ENCODE results near the gene GRK4.

DNA sequence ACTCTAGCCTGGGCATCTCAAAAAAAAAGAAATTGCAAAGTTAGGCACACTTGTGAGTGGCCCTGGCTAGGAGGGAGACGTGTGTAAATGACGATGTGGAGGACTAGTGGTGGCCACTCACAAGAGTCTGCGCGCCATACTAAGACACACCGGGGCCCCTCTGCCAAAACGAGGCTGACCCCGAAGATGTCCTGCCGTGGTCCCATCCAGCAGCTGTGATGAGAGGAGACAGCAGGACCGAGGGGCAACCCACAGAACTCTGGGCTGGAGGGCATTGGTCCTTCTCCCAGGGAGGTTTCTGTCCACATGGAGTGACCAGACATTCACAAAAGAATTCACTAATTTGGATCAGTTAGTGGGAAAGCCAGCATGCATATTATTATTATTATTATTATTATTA, 47.6 kb upstream of the GRK4 start:
- TF ChIP-seq, protein P1, sequence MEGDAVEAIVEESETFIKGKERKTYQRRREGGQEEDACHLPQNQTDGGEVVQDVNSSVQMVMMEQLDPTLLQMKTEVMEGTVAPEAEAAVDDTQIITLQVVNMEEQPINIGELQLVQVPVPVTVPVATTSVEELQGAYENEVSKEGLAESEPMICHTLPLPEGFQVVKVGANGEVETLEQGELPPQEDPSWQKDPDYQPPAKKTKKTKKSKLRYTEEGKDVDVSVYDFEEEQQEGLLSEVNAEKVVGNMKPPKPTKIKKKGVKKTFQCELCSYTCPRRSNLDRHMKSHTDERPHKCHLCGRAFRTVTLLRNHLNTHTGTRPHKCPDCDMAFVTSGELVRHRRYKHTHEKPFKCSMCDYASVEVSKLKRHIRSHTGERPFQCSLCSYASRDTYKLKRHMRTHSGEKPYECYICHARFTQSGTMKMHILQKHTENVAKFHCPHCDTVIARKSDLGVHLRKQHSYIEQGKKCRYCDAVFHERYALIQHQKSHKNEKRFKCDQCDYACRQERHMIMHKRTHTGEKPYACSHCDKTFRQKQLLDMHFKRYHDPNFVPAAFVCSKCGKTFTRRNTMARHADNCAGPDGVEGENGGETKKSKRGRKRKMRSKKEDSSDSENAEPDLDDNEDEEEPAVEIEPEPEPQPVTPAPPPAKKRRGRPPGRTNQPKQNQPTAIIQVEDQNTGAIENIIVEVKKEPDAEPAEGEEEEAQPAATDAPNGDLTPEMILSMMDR (IDR thresholded peaks at IDR 0.05) = no peak
- no peak for TF ChIP-seq POLR2A (IDR thresholded peaks at IDR 0.05)

Data from breast epithelium (tissue), 3 donors.